Gastroesophageal sphincter (tissue), 4 donors: ENCODE measurements around the gene KLK6. TPM values are rescaled to one million over a fixed set of nuclear protein-coding genes. Genes with fewer than 3 reads are reported as not detected.

Source experiments
- ATAC-seq: fragments of 150-250 bp; one replicate; pipeline ENCODE4 v1.9.1; 2016; ENCODE audit warnings: mild to moderate bottlenecking, moderate library complexity
- H3K27ac ChIP-seq, 4 donors: fragments of 200-600 bp; sonication (generic) in 3 of 4; 1 replicate in 3 of 4; 2 replicates in 1 of 4; pipeline ENCODE4 v1.5.1; 2016 to 2019
- H3K27me3 ChIP-seq: fragments of 200-600 bp; sonication (generic); one replicate; pipeline ENCODE4 v1.5.1; 2019
- H3K36me3 ChIP-seq, 2 donors: fragments of 200-600 bp; sonication (generic); one replicate each; pipeline ENCODE4 v1.5.1; 2019; ENCODE audit warnings: control low read depth in 1 of 2
- H3K4me1 ChIP-seq, 3 donors: fragments of 200-600 bp; sonication (generic); 1 replicate in 2 of 3; 2 replicates in 1 of 3; pipeline ENCODE4 v1.5.1; 2016 to 2019; ENCODE audit warnings: control low read depth in 2 of 3
- H3K4me3 ChIP-seq, 2 donors: fragments of 200-600 bp; sonication (generic); one replicate each; pipeline ENCODE4 v1.5.1; 2019; ENCODE audit warnings: mild to moderate bottlenecking in 1 of 2, moderate library complexity in 1 of 2
- H3K9me3 ChIP-seq, 3 donors: fragments of 200-600 bp; sonication (generic); one replicate each; pipeline ENCODE4 v1.5.1; 2017 to 2019; ENCODE audit warnings: control low read depth in 2 of 3
- CTCF ChIP-seq, 4 experiments: fragments of 200-600 bp in 2 of 4; fragments of 450-650 bp in 2 of 4; sonication (generic) in 1 of 4; IDR thresholded peaks; one replicate each; pipeline ENCODE4 v1.5.1; 2017 to 2019; ENCODE audit warnings: antibody characterized with exemption in 4 of 4, mild to moderate bottlenecking in 2 of 4, moderate library complexity in 2 of 4
- EP300 ChIP-seq: sonication (generic); formaldehyde crosslinking; IDR thresholded peaks from one replicate; pipeline ENCODE4 v1.6.1; 2017; ENCODE audit warnings: antibody characterized with exemption, mild to moderate bottlenecking
- POLR2A ChIP-seq, 2 donors: fragments of 450-650 bp; IDR thresholded peaks; one replicate each; pipeline ENCODE4 v1.6.1; 2017; ENCODE audit warnings: antibody characterized with exemption in 2 of 2, mild to moderate bottlenecking in 2 of 2, moderate library complexity in 1 of 2
- POLR2AphosphoS5 ChIP-seq: sonication (generic); formaldehyde crosslinking; IDR thresholded peaks from one replicate; pipeline ENCODE4 v1.6.1; 2017; ENCODE audit warnings: antibody characterized with exemption
- WGBS, 2 donors: methylation state at CpG; one replicate each; pipeline ENCODE4 v1.1.5; 2018; ENCODE audit warnings: low coverage in 1 of 2; 5-methylcytosine and 5-hydroxymethylcytosine counted together
- total RNA-seq, 4 donors: library from RNA; depleted of rRNA; stranded (reverse); fragments of >200 nt; gene quantifications; one replicate each; pipeline ENCODE4 v1.1.0, GENCODE V29; 2016

KLK6 gene
- total RNA-seq, 4 donors from 2014 or later = 1.1 to 7.8 TPM; not detected in 2

- H3K36me3 ChIP-seq = no peaks in the 10 kb centered on the region
- 95 to 96% methylated on average over 4 to 5 of the region's 6 CpGs for WGBS, 2 donors
- H3K4me3 ChIP-seq = no peak overlapping the region
- peaks cover 0 to 22% (median 3%) of the 10 kb centered on the region in 3 donors for H3K4me1 ChIP-seq
- no peak overlapping the region for H3K27ac ChIP-seq
- TF ChIP-seq CTCF (IDR thresholded peaks at IDR 0.05) (no peak), POLR2A (IDR thresholded peaks at IDR 0.05) (no peak), POLR2AphosphoS5 (no peak), EP300 (no peak)
- no peak for ATAC-seq
- H3K9me3 ChIP-seq = no peaks in the 10 kb centered on the region
- peaks cover 97% of the 10 kb centered on the region for H3K27me3 ChIP-seq
Measured at GRCh38 chr19:51014242-51014641, 44.9 kb upstream of the KLK6 start.

DNA sequence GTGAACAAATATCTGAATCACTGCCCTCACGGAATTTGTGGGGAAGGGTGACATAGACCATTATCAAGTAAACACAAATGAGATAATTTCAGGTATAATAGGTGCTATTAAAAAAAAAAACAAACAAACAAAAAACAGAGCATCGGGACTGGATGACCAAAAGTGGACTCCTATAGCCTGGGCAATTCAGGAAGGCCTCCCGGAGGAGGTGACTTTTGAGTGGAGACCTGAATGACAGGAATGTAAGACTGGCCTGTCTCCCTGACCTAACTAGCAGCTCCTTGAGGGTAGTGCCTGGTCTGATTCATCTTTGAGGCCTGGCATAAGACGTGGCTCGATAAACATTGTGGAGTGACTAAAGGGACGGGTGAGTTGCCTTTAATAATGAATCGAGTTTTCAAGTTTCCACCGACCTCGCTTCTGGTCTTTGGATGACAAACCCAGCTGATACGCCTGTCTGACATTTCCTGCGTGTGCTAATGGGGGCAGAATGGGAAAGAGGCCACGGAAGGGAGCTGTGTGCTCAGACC is 43.3 kb upstream of the KLK6 start:
- H3K36me3 ChIP-seq = no peaks in the 10 kb centered on the region
- peaks cover 95% of the 10 kb centered on the region for H3K27me3 ChIP-seq
- 77 to 79% methylated on average over 10 of the region's 12 CpGs for WGBS, 2 donors
- no peak overlapping the region for H3K4me3 ChIP-seq
- peaks cover 0 to 12% (median 3%) of the 10 kb centered on the region in 3 donors for H3K4me1 ChIP-seq
- TF ChIP-seq CTCF (IDR thresholded peaks at IDR 0.05) (no peak), EP300 (no peak), POLR2A (IDR thresholded peaks at IDR 0.05) (no peak), POLR2AphosphoS5 (no peak)
- no peak for ATAC-seq
- no peak overlapping the region for H3K27ac ChIP-seq
- H3K9me3 ChIP-seq = no peaks in the 10 kb centered on the region

DNA sequence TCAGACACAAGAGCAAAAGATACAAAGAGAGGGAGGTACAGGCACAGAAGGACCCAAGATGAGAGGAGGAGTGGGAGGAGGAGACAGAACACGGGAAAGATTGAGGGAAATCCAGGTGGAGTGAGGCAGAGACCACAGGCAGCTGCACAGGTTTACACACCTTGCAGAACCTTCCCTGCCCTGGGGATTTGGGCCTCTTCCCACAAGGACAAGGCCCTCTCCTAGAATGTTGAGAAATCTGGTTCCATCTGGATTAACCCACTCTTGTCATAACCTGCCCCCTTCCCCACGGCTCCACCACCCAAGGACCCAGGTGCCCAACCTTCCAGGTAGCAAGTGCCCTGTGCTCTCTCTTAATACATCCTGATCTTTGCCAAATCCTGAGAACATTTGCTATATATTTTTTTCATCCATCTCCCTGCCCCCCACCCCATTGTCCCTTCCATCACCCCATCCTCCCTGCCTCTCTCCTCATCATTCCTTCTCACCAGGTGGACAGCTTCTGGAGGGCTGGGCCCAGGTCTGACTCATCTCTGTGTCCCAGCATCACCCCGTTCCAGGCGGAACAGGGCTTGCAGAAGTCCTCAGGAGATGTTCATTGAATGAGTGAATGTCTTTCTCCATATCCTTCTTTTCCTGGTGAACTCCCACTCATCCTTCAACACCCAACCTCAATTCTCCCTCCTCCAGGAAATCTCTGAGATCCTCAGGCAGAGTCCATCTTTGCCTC is 40.8 kb upstream of the KLK6 start:
- H3K36me3 ChIP-seq = no peaks in the 10 kb centered on the region
- H3K4me1 ChIP-seq = no peaks in the 10 kb centered on the region
- no peaks in the 10 kb centered on the region for H3K9me3 ChIP-seq
- H3K27ac ChIP-seq = no peak overlapping the region
- no peak for TF ChIP-seq POLR2A (IDR thresholded peaks at IDR 0.05)
- TF ChIP-seq POLR2AphosphoS5 = no peak
- no peak for TF ChIP-seq CTCF (IDR thresholded peaks at IDR 0.05)
- no peak for TF ChIP-seq EP300
- WGBS, 2 donors = 70 to 73% methylated on average over 3 to 4 of the region's 4 CpGs
- H3K27me3 ChIP-seq = peaks cover 91% of the 10 kb centered on the region
- H3K4me3 ChIP-seq = no peak overlapping the region
- no peak for ATAC-seq

GRCh38 chr19:51009061-51009891 is 39.9 kb upstream of the KLK6 start:
- no peak for ATAC-seq
- 37 to 57% methylated on average over 5 to 6 of the region's 19 CpGs for WGBS, 2 donors

More at GRCh38 chr19:51009061-51009891, 39.9 kb upstream of the KLK6 start:
- Histone ChIP-seq H3K27ac (no peak overlapping the region), H3K27me3 (peaks cover 87% of the 10 kb centered on the region), H3K4me1 (no peaks in the 10 kb centered on the region), H3K36me3 (no peaks in the 10 kb centered on the region), H3K9me3 (no peaks in the 10 kb centered on the region), H3K4me3 (no peak overlapping the region)
- no peak for TF ChIP-seq POLR2A (IDR thresholded peaks at IDR 0.05)
- TF ChIP-seq CTCF (IDR thresholded peaks at IDR 0.05) = no peak
- TF ChIP-seq POLR2AphosphoS5 = no peak
- TF ChIP-seq EP300 = no peak
